Measurements from ENCODE around the gene LMOD1.
"Not testable (repeated sequence)": the region's sequence is repeated elsewhere in the genome, so short reads cannot be mapped to it uniquely, and the experiment has no call there.

Gene LMOD1

DNA sequence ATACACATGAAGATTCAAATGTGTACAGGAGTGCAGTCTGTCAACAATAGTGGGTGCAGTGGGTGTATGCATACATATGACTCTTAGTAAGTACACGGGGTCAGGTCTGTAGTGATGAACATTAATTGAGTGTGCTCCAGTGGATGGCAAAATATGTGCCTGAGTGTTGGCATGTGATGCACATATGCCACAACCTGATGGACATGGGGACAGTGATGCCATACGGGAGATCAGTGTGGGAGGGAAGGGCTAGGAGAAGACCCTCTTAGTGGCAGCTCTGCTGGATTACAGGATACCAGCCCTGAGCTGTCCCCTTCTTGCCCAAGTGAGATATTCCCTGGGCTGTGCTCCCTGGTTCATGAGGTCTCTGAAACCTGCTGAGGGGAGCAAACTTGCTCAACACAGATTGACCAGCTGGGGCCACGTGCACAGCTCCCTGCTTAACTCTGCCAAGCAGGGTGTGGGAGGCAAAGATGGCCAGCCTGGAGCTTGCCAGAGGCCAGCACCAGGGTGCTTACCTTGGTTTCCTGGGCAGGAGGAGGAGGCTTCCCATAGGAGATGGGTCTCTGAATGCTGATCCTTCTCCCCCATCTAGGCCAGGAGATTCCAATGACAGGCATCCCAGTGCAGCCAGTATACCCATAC is 55.4 kb downstream of the LMOD1 start:
- DNase-seq, result no peak

DNA sequence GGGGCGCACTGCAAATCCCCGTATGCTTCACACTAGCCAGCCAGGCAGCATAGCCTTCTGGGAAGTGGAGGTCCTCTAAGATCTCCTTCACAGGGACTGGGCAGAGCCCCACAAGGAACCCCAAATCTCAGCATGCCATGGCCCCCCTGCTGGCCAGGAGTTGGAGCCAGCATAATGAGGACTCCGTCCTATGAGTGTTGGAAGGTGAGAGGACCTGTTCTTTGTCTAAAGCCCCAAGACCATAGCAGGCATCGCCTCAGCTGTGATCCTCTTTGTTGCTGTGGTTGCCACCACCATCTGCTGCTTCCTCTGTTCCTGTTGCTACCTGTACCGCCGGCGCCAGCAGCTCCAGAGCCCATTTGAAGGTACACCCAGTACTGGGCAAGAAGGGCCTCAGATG is 56.1 kb downstream of the LMOD1 start:
- DNase-seq, result no peak

DNA sequence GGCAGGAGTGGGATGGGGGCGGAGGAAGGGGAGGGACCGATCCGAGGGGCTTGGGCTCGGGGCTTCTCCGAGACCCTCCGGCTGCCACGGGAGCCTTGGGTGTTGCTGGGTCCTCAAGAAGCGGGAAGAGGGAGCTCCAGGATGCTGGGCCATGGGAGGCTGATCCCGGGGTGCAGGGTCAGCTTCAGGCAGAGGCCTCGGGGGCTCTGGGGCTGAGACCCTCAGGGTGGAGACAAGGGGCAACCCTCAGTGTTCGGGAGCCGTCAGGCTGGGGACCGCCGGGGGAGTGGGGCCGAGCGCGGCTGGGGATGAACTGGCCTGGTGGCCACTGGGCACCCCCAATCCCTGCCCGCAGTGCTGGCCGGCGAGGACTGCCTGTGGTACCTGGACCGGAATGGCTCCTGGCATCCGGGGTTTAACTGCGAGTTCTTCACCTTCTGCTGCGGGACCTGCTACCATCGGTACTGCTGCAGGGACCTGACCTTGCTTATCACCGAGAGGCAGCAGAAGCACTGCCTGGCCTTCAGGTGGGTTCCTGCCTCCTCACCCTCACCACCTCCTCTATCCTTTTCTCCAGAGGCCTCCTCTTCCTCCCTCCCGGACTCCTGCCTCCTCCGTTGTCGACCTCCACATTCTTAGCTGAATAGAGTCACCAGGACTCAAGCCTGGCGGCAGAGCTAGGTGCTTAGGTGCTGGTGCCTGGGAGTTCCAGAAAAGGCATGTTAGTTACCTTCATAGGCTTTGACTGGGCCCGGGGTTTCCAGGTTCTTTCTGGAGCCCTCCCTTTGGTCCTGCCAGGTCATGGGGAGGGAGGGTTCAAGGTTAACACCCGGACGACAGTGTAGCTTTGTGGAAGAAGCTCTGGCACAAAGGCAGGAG is 57.0 kb downstream of the LMOD1 start:
- no peak for DNase-seq

DNA sequence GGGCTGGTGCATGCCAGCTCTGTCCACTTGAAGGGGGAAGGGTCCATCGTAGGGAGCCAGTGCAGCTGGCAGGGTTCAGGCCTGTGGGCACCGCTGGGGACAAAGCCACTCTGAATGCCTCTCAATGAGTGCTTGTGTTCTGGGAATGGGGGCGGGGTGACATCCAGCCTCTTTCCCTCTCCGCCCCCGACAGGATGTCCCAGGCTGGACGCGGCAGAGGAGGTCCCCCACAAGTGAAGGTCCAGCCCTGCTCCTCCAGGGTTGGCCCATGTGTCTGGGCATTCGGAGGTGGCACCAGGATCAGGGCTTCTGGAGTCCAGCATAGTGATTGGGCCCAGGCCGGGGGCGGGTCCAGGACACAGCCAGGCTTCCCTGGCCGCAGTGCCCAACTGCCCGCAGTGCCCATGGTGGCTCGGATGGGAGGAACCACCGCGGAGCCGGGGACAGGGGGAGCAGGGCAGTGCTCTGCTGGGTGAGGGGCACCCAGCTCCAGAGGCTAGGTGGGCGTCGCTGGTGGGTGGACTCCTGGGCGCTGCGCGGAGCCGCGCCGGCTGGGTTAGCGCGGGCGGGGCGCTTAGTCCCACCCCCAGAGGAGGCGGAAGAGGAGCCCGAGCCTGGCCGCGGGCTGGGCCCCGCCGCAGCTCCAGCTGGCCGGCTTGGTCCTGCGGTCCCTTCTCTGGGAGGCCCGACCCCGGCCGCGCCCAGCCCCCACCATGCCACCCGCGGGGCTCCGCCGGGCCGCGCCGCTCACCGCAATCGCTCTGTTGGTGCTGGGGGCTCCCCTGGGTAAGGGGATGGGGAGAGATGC is 57.9 kb downstream of the LMOD1 start, which contains the start of gene SHISA4:
Gene SHISA4, plus strand, starts transcription at position 617 of the 808 bp plus-strand sequence. Its CDS starts 97 bp downstream, at position 714.
- DNase-seq, result peak; percentile 88

DNA sequence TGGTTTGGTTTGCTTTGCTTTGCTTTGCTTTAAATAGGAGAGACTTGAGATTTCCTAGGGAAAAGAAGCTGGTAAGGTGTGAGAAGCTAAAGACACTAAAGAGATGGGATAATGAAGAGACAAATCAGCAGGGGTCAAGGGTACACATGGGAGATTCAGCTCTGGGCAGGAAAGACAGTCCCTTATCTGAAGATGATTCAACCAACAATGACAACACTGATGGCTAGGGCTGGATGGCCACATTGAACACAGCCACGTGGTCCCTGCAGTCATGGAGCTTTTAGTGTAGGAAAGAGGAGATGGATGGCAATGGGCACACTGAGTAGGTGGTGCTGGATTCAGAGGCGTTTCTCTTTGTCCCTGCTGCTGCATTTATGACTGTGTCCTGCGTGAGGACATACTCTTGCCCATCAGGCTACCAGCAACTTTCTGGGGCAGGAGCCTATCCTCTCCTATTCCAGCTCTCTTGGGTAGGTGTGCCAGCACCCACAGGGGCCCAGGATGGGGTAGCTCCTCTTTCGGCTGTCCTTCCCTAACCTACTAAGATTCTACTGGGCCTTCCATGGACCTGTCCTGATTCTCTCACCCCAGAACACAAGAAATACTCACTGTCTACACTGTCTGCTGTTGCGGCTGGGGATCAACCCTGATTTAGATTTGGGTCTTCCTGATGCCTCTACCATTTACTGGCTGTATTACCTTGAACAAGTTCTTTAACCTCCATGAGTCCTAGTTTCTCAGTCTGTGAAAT is 59.1 kb downstream of the LMOD1 start:
- DNase-seq, result no peak

DNA sequence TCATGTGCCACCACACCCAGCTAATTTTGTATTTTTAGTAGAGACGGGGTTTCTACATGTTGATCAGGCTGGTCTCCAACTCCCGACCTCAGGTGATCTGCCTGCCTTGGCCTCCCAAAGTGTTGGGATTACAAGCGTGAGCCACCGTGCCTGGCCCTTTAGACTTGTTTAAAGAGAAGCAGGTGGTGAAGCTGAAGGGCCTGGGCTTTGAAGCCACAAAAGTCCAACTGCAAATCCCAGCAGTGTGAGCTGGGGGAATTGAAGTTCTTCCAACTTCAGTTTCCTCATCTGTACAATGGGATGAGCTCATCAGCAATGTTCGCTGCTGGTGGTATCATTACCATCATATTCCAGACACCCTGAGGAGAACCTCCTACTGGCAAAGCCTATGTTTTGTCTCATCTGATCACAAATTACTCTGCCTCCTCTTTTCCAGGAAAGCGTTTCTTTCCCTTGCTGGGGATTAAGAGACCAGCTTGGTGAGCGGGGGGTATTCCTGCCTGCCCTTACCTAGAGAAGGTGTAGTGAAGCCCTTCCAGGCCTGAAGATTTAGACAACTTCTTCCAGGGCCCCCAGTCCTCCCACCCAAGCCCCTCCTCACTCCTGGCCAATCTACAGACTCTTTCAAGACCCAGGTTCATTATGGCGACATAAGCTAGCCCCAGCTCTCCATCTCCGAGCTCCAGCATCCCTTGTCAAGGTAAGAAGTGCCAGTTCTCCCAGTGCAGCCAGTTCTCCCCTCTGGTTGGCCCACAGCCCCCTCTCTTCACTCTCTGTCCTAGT is 60.1 kb downstream of the LMOD1 start:
- no peak for DNase-seq

DNA sequence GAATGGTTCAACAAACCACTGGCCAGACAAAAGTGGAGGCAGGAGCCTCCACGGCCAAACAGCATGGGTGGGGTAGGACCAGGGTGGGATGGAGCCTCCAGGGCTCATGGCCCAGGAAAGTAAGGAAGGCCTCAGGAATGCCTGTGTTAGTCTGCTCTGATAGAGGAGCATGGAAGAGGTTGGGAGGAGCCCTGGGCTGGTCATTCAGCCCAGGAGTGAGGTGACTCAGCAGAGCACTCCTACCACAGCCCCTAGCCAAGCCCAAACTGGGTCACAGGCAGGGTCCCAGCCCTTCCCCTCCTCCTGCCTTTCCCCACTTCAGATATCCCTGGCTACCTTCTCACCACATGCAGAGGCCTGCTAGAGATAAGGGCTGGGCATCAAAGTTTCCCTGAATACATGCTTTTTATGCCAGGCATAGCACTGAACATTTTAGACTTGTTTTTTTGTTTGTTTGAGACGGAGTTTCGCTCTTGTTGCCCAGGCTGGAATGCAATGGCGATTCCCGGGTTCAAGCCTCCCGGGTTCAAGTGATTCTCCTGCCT is 60.7 kb downstream of the LMOD1 start:
- DNase-seq, result no peak

DNA sequence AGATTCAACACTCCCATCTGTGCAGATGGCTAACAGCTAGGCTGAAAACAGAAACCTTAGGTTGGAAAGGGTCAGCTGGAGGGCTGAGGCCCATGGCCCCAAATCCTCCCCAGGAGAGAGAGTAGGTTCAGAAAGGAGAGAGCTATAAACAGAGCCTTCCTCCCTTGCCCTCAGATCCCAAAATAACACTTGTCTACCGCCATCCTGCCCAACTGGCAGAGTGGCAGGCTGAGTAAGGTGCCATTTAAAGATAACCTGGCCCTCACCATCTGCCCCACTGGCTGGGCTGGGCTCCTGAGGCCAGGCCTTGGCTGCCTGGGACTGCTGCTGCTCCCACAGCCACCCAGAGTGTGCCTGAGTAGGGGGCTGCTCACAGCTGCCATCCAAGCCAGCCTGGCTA is 61.9 kb downstream of the LMOD1 start:
- DNase-seq, result no peak

DNA sequence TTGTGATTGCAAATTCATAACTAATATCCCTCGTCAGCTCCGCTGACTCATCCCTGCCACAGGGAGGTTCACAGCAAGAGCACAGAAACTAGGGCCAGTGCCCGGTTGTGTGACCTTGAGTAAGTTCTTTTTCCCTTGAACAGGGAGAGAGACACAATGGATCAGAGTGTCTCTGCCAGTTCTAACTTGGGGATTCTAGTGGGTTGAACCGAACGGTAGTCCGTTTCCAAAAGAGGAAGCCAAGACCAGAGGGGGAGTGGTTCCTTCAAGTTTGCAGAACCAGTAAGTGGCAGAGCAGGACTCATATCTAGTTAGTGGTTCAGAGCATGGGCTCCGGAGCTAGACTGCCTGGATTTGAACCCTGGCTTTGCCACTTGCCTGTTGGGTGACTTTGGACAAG is 62.6 kb downstream of the LMOD1 start:
- DNase-seq, result no peak

DNA sequence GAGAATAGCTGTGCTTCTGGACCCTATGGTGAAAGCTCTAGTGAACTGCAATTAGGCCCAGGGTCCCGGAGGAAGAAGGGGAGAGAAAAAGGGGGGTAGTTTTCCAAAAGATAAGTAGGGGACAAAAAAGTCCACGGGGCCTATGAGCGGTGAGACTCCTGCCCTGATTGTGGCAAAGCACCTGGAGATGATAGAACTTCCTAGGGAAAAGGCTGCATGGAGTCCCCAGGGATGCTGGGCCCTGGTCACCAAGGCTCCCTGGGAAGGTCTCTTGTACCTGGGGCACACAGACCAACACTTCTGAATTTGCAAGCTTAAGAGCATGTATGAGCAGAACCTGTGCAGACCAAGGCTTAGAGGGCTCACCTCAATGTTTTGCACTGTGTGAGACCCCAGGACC is 63.1 kb downstream of the LMOD1 start:
- DNase-seq, result no peak

DNA sequence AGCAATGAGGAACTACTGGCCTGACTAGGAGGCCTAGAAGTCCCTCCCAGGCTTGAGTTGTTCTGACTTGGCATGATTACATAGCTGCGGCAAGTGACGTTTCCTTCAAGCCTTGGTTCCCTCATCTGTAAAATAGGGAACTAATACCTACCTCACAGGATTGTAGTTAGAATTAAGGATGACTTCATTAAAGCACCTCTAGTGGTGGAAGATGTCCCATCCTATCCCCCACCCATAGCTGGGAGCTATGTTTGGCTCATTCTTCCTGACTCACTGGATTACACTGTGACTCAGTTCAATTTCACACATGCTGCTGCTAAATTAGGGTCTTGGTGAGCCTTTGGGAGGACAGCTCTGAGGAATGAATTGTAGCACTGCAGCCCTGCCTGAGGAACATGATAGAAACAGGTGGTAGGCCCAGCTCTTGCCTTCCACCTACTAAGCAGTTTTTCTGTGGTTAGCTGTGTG is 63.6 kb downstream of the LMOD1 start:
- no peak for DNase-seq

DNA sequence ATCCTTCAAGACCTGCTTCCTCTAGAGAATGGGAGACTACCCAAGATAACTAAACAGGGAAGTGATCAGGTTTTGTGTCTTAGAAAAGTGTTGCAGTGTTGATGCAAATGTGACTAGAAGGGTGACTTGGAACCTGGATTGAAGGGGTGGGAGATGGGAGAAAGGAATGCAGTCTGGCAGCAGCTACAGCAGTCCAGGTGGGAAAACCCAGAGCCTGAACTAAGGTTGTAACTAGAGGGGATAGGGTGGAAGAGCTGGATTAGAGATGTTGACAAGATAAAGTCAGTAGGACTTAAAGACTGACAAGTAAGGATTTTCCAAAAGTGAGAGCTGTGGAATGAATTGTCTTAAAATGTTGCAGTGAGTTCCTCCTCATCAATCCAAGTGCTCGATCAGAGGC is 64.7 kb downstream of the LMOD1 start:
- DNase-seq, result no peak

DNA sequence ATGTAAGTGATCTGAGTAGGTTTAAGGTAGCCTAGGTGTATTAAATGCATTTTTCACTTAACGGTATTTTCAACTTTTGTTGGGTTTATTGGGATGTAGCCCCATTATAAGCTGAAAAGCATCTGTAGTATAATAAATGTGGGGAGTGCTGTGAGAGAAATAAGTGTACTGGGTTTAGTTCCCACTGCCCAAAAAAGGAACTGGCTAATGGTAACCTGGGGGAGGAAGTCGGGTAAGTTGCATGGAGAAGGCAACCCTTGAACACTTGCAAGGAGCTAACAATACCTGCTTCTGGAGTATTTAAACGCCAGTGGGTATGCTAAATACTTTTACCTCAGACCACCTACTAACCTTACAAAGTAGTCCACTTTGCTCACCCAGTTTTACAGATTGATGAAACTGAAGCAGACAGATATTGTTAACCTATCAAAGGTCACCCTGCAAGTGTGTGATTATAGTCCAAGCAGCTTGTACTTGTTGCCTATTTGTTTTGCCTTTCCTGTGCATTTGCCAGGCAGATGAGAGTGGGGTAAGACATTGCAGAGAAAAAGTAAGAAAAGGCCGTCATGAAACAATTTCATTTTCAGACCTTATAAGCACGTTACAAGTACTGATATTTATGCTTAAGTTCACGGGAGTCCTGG is 65.3 kb downstream of the LMOD1 start:
- no peak for DNase-seq

DNA sequence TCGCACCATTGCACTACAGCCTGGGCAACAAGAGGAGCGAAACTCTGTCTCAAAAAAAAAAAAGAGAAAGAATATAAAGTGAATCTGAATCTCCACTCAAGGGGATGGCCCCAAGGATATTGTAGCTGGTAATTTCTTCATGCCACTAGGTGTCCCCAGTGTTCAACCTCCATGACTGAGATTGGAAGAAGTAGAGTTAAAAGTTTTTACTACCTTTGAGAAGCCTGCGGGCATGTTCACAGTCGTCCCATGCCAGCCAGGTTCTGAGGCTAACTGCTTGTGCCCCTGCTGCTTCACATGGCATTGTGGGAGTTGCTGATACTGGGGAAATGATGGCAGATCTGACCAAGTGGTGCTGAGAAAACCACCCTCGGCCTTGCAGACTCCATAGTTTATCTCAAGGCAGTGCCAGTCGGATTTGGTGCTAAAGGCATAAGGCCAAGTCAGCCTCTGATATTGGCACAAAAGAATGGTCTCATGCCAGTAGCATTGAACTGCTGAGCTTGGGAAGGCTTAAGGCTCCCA is 68.4 kb downstream of the LMOD1 start:
- DNase-seq, result no peak

DNA sequence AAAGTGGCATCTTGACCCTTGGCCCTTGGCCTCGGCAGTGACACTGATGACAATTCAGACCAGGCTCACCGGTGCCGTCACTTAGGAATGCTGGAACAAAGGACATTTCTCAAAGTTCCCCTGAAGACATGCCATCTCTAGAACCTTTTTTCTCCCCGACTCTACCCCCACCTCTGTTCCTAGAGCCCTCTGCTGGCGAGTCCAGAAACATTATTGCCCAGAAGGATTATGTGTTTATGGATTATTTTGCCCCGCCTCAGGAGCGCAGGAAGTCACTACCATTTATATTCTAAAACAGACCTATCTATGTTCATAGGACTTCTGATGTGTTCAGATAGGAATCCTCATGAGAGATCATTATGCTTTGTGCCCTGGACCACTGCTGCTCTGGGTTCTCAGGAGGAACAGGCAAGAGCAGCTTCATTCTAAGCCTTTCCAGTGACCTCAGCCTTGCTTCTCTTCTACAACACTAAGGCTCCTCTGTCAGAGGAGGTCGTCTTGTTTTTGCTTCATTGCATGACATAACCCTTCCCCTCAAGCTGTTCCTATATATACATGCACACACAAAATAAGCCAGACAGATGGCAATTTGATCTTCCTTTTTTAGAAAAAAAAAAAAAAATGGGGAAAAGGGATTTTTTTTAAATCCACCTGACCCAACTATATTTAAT is 70.1 kb downstream of the LMOD1 start:
- no peak for DNase-seq

DNA sequence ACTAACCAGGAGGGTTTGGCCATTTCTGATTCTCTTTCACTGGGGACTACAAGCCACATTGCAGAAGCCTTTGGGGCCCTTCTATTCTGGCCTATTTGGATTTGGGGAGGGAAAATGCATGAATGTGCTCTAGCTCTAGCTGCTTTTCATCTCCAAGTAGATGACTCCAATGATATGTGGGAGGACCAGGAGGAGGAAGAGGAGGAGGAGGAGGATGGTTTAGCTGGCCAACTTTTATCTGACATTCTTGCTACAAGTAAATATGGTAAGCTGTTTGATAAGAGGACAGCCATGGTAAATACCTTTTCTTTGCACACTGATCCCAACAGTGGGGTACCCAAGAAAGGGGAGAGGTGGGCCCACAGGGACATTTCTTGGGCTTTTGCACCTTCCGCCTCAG is 71.7 kb downstream of the LMOD1 start:
- DNase-seq, result no peak

DNA sequence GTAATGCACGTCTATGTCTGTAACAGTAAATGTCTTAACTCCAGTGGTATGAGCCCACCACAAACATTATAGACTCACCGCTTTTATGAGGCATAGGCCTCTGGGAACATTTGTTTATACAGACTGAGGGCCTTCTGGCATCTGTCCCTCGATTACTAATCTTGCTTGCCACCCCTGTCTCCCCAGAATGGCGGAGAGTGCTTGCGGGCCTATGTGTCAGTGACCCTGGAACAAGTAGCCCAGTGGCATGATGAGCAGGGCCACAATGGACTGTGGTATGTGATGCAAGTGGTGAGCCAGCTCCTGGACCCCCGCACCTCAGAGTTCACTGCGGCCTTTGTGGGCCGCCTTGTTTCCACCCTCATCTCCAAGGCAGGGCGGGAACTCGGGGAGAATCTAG is 76.0 kb downstream of the LMOD1 start:
- DNase-seq, result no peak

DNA sequence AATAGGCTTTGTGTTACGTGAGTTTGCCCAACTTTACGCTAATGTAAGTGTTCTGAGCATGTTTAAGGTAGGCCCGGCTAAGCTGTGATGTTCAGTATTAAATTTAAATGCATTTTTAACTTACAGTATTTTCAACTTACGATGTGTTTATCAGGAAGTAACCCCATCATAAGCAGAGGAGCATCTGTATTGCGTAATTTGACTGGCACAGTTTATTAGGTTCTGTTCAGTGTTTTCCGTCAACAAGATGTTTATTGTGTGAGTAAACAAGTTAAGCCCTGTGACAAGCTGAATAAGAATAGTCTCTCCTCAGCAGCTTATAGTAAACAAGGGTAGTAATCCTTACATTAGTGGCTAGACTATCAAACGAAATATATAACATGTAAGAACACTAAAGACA is 84.9 kb downstream of the LMOD1 start:
- DNase-seq, result no peak

DNA sequence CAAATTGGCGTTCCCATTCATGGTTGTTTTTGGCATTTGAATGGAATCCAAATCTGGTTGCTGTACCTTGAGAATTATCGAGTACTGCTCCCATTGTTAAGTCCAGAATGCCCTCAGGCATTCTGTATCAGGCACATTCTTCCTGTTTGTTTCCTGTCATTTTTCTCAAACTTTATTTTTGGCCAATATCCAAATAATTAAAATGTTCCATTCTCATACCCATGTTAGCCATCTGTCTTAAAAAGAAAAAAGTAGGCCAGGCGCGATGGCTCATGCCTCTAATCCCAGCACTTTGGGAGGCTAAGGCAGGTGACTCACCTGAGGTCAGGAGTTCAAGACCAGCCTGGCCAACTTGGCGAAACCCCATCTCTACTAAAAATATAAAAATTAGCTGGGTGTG is 86.9 kb downstream of the LMOD1 start:
- no peak for DNase-seq

DNA sequence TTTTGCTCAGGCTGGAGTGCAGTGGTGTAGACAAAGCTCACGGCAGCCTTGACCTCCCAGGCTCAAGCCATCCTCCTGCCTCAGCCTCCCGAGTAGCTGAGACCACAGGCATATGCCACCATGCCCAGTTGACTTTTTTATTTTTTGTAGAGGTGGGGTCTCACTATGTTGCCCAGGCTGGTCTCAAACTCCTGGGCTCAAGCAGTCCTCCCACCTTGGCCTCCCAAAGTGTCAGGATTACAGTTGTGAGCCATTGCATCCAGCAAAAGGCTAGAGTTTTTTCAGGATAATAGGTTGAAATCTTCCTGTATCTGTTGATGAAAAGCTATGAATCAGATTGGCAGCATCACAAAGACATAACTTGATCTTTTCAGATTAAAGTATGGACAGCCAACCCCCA is 89.6 kb downstream of the LMOD1 start:
- DNase-seq, result not testable (repeated sequence)

Measured in left hindlimb (tissue), 1 donor.